Stimulated activated CD4-positive, alpha-beta T cell treated with anti-CD3 and anti-CD28 coated beads, Interleukin-4, amount 100 ng/mL, for 48 hours (primary cell): ENCODE data around the gene ASGR2.
"Not testable (repeated sequence)": the region's sequence is repeated elsewhere in the genome, so short reads cannot be mapped to it uniquely, and the experiment has no call there.

Source experiments
- DNase-seq, 2 donors: peaks; one replicate each; pipeline ENCODE4 v3.0.0-alpha.2; 2020; ENCODE audit warnings: low read depth in 2 of 2

ASGR2 gene

GRCh38 chr17:7114241-7114874 is at the start of gene ASGR2:
TSS of gene ASGR2 (minus strand) at chr17:7114822. CDS start at chr17:7114240, 582 bp downstream.
- DNase-seq: no peak

- DNase-seq: not testable (repeated sequence)
Measured at GRCh38 chr17:7159571-7159970, 44.9 kb upstream of the ASGR2 start.

- not testable (repeated sequence) for DNase-seq
Measured at GRCh38 chr17:7158424-7158823, 43.8 kb upstream of the ASGR2 start.

GRCh38 chr17:7156342-7156940 is 41.8 kb upstream of the ASGR2 start:
- DNase-seq: no peak

GRCh38 chr17:7147772-7148171 is 33.1 kb upstream of the ASGR2 start:
- no peak for DNase-seq

GRCh38 chr17:7146115-7146514 is 31.5 kb upstream of the ASGR2 start:
- DNase-seq: no peak

- no peak for DNase-seq
Measured at GRCh38 chr17:7144213-7144612, 29.6 kb upstream of the ASGR2 start.

GRCh38 chr17:7141824-7142223 is 27.2 kb upstream of the ASGR2 start:
- DNase-seq: no peak

- DNase-seq: no peak
Measured at GRCh38 chr17:7139400-7139799, 24.8 kb upstream of the ASGR2 start.

GRCh38 chr17:7138800-7139381 is 24.3 kb upstream of the ASGR2 start:
- no peak for DNase-seq

- no peak for DNase-seq
Measured at GRCh38 chr17:7137171-7137943, 22.7 kb upstream of the ASGR2 start.

- peak; percentile 66 to 77 for DNase-seq
Measured at GRCh38 chr17:7136266-7136877, 21.8 kb upstream of the ASGR2 start.

- DNase-seq: no peak
Measured at GRCh38 chr17:7133916-7134315, 19.3 kb upstream of the ASGR2 start.

GRCh38 chr17:7133424-7133823 is 18.8 kb upstream of the ASGR2 start:
- DNase-seq: peak; percentile 18 to 30

GRCh38 chr17:7132511-7133094 is 18.0 kb upstream of the ASGR2 start:
- peak in 1 of 2 donors; percentile 28 for DNase-seq

GRCh38 chr17:7131423-7131791 is 16.8 kb upstream of the ASGR2 start:
- DNase-seq: no peak

GRCh38 chr17:7130621-7131422 is 16.2 kb upstream of the ASGR2 start:
- no peak for DNase-seq

GRCh38 chr17:7129311-7129710 is 14.7 kb upstream of the ASGR2 start:
- DNase-seq: no peak

- DNase-seq: no peak
Measured at GRCh38 chr17:7128160-7128559, 13.5 kb upstream of the ASGR2 start.

GRCh38 chr17:7127501-7127900 is 12.9 kb upstream of the ASGR2 start:
- not testable (repeated sequence) for DNase-seq

GRCh38 chr17:7126386-7126785 is 11.8 kb upstream of the ASGR2 start:
- not testable (repeated sequence) for DNase-seq
